HL-60 (cell line): ENCODE data around the gene OSR1.

Source experiments
- DNase-seq, 2 experiments: peaks; one replicate each; pipeline ENCODE4 v3.0.0-alpha.2; 2010 to 2020; ENCODE audit warnings: low read depth in 1 of 2, low spot score in 1 of 2
- H3K27ac ChIP-seq: fragments of 250-450 bp; sonication (Bioruptor Pico); replicated peaks from 2 replicates; pipeline ENCODE4 v1.5.1; 2020; ENCODE audit warnings: mild to moderate bottlenecking, moderate library complexity
- H3K27me3 ChIP-seq: fragments of 250-450 bp; sonication (Bioruptor Pico); 2 replicates; pipeline ENCODE4 v1.5.1; 2021; ENCODE audit warnings: mild to moderate bottlenecking, moderate library complexity; ENCODE audit not compliant: insufficient read depth, poor library complexity, severe bottlenecking
- H3K4me3 ChIP-seq: replicated peaks from 2 replicates; pipeline ENCODE4 v1.5.1; 2011; ENCODE audit warnings: mild to moderate bottlenecking, control low read depth, low read length; ENCODE audit not compliant: insufficient read depth
- GABPA ChIP-seq: IDR thresholded peaks from 2 replicates; pipeline ENCODE4 v1.6.1; 2012; ENCODE audit warnings: low read depth
- POLR2AphosphoS5 ChIP-seq: IDR thresholded peaks from 2 replicates; pipeline ENCODE4 v1.6.1; 2012; ENCODE audit warnings: low read depth
- SPI1 ChIP-seq: IDR thresholded peaks from 2 replicates; pipeline ENCODE4 v1.6.1; 2012; ENCODE audit warnings: low read depth, mild to moderate bottlenecking, borderline replicate concordance
- TF ChIP-seq, protein P1 (sequence below): IDR thresholded peaks from one replicate; pipeline ENCODE4 v1.5.1; 2011; ENCODE audit warnings: low read length, control low read depth, inconsistent platforms; ENCODE audit not compliant: insufficient read depth
- TF ChIP-seq, protein P2 (sequence below): IDR thresholded peaks from 2 replicates; pipeline ENCODE4 v1.6.1; 2012; ENCODE audit warnings: low read depth; ENCODE audit not compliant: insufficient replicate concordance

OSR1 gene

DNA sequence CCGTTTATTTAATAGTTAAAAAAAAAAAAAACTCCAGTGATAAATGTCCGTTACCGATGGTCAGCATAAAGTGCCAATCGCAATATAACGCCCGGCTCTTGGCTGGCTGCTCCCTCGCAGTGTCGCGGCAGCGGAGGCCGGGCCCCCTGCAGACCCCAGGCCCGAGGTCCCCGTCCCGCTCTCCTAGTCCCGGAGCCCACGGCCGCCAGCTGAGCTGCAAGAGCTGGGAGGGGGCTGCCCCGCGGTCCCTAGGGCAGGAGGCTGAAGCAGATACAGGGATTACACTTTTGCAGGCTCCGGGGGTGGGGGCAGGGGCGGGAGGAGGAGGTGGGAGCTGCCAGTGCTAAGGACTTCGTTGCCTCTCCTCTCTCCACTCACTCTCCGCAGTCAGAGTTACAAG is 6.9 kb downstream of the OSR1 start:
- H3K27ac ChIP-seq = no peak overlapping the region
- H3K4me3 ChIP-seq = no peak overlapping the region
- H3K27me3 ChIP-seq = peaks cover 58% of the 10 kb centered on the region
- TF ChIP-seq, protein P1, sequence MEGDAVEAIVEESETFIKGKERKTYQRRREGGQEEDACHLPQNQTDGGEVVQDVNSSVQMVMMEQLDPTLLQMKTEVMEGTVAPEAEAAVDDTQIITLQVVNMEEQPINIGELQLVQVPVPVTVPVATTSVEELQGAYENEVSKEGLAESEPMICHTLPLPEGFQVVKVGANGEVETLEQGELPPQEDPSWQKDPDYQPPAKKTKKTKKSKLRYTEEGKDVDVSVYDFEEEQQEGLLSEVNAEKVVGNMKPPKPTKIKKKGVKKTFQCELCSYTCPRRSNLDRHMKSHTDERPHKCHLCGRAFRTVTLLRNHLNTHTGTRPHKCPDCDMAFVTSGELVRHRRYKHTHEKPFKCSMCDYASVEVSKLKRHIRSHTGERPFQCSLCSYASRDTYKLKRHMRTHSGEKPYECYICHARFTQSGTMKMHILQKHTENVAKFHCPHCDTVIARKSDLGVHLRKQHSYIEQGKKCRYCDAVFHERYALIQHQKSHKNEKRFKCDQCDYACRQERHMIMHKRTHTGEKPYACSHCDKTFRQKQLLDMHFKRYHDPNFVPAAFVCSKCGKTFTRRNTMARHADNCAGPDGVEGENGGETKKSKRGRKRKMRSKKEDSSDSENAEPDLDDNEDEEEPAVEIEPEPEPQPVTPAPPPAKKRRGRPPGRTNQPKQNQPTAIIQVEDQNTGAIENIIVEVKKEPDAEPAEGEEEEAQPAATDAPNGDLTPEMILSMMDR = no peak
- TF ChIP-seq, protein P2, sequence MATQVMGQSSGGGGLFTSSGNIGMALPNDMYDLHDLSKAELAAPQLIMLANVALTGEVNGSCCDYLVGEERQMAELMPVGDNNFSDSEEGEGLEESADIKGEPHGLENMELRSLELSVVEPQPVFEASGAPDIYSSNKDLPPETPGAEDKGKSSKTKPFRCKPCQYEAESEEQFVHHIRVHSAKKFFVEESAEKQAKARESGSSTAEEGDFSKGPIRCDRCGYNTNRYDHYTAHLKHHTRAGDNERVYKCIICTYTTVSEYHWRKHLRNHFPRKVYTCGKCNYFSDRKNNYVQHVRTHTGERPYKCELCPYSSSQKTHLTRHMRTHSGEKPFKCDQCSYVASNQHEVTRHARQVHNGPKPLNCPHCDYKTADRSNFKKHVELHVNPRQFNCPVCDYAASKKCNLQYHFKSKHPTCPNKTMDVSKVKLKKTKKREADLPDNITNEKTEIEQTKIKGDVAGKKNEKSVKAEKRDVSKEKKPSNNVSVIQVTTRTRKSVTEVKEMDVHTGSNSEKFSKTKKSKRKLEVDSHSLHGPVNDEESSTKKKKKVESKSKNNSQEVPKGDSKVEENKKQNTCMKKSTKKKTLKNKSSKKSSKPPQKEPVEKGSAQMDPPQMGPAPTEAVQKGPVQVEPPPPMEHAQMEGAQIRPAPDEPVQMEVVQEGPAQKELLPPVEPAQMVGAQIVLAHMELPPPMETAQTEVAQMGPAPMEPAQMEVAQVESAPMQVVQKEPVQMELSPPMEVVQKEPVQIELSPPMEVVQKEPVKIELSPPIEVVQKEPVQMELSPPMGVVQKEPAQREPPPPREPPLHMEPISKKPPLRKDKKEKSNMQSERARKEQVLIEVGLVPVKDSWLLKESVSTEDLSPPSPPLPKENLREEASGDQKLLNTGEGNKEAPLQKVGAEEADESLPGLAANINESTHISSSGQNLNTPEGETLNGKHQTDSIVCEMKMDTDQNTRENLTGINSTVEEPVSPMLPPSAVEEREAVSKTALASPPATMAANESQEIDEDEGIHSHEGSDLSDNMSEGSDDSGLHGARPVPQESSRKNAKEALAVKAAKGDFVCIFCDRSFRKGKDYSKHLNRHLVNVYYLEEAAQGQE = no peak
- TF ChIP-seq SPI1 (no peak), GABPA (no peak), POLR2AphosphoS5 (no peak)
- no peak for DNase-seq

DNA sequence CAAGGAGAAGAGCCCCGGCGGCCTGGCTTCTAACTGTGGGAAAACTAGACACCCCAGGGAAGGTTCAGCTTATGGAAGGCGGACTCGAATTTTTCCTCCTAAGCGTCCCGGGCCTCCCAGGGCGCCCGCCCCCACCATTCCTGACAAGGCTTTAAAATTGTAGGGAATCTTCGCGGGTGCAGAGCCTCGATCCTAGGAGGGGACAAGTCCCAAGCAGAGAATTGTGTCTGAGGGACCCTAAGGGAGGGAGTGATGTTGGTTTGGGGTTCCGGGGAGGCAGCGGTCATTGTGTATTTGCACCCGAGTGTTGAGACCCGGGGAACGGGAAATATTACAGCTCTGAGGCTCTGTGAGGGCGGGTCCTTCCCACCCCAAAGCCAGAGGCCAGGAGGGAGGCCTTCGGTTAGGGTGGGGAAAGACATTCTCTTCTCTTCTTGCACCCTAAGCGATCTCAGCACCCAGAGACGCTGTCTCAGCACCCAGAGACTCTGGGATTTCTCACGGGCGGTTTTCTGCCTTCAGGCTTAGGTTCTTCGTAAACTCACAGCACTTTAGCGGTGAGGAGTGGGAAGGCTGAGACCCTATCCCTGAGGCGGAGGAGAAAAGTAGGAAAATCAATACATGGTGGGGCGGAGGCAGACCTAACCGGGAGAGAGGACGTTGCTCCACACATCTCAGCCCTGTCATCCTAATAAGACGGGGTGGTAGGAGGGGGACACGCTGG is 7.6 kb downstream of the OSR1 start:
- H3K4me3 ChIP-seq = no peak overlapping the region
- H3K27me3 ChIP-seq = peaks cover 52% of the 10 kb centered on the region

DNA sequence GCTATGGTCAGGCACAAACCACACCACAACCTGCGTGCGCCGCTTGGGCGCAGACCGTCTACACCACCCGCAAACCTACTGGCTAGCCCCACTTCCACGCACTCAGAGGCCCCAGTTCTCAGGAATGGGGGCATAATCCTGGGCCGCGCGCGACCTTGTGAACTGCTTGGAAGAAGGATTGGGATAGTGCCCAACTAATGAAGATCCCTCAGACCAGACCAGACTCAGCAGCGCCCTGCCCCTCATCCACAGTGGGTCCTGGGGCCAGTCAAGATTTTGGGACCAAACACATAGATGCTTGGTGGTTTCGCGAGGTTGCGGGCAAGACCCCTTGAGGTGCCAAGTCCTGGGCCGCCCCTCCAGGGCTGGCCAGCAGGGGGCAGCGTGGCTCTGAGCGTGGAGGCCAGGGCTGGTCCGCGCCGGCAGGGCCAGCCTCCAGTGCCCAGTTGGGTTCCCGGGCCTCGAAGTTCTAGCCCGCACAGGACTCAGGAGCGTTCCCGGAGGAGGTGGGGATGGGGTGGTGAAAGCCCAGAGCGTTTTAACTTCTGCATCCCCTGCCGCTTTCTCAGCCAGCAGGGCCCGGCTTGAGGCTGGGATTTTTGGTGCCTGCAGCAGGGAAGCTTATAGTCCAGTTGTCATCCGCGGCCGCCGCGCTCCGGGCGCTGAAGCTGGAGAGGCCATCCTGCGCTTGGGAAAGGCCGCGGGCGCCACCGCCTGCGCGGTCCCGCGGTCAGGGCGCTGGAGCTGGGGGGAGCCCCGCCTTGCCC is 8.3 kb downstream of the OSR1 start:
- peak in 1 of 2 experiments; percentile 16 for DNase-seq
- Histone ChIP-seq H3K27me3 (peaks cover 44% of the 10 kb centered on the region), H3K4me3 (no peak overlapping the region), H3K27ac (no peak overlapping the region)
- TF ChIP-seq, protein P1 = peak; percentile 33
- TF ChIP-seq GABPA = no peak

More for the DNA sequence above, 7.6 kb downstream of the OSR1 start:
- DNase-seq = no peak
- no peak for TF ChIP-seq GABPA
- no peak for TF ChIP-seq POLR2AphosphoS5
- TF ChIP-seq, protein P1 = no peak
- TF ChIP-seq, protein P2 = no peak
- no peak for TF ChIP-seq SPI1
- no peak overlapping the region for H3K27ac ChIP-seq
